Measurements from ENCODE around the gene BCR.

BCR gene

DNA sequence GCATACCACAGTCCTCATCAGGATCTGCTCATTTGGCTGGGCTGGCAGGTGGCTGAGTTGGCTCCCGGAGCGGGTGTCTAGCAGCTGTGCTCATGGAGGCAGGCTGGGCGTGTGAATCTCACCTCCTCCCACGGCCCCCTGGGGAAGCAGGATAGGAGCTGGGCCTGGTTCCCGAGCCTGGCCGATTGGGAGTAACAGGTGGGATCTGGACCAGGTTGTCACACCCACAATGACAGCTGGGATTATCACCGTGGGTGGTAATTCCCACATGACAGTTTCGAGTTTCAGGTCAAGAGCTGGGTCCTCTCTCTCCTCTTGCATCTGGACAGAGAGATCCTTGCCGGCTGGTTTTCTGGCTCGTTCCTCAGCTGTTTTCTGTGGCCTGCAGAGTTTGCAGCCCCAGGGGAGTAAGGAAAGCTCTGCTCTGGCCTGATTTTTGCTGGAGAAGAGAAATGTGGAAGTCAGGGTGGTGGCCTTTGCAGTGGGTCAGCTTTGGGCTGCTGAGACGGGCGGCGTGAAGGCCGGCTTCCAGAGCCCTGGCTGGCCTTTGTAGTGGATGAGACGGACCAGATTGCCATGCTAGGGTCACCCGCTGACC lies 57.0 kb downstream of the BCR start:
- H3K4me1 ChIP-seq (ENCODE audit: insufficient read depth, low read length): peaks cover 27% of the 10 kb centered on the region
- no peaks in the 10 kb centered on the region for H3K36me3 ChIP-seq (ENCODE audit: insufficient read depth, low read length)
- H3K9me3 ChIP-seq (ENCODE audit: control insufficient read depth, insufficient read depth, low read length): no peaks in the 10 kb centered on the region
- no peak overlapping the region for H3K9ac ChIP-seq (ENCODE audit: low read depth, low read length)

- H3K36me3 ChIP-seq (ENCODE audit: insufficient read depth, low read length): no peaks in the 10 kb centered on the region
- no peak overlapping the region for H3K9ac ChIP-seq (ENCODE audit: low read depth, low read length)
- H3K9me3 ChIP-seq (ENCODE audit: control insufficient read depth, insufficient read depth, low read length): no peaks in the 10 kb centered on the region
- peaks cover 27% of the 10 kb centered on the region for H3K4me1 ChIP-seq (ENCODE audit: insufficient read depth, low read length)
Observed at GRCh38 chr22:23237841-23238240, 57.5 kb downstream of the BCR start.

DNA sequence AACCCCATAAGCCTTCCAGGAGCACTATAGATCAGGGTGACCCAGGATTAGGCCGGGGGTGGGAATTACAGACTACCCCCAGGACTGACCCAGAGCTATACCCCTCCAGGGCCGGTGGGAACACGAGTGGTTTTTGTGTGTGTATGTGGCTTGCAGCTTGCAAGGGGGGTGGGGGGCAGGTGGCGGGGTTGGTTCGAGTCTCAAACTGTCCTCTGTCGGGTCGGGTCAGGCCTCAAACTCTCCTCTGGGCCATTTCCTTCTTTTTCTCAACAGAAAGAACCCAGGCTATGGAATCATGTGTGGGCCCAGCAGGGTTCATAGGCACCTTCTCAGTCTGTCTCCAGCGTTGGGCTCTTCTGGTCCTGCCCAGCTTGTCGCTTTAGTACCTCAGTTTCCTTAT lies 58.4 kb downstream of the BCR start:
- H3K36me3 ChIP-seq (ENCODE audit: insufficient read depth, low read length): no peaks in the 10 kb centered on the region
- no peak overlapping the region for H3K9ac ChIP-seq (ENCODE audit: low read depth, low read length)
- no peaks in the 10 kb centered on the region for H3K9me3 ChIP-seq (ENCODE audit: control insufficient read depth, insufficient read depth, low read length)
- peaks cover 33% of the 10 kb centered on the region for H3K4me1 ChIP-seq (ENCODE audit: insufficient read depth, low read length)

DNA sequence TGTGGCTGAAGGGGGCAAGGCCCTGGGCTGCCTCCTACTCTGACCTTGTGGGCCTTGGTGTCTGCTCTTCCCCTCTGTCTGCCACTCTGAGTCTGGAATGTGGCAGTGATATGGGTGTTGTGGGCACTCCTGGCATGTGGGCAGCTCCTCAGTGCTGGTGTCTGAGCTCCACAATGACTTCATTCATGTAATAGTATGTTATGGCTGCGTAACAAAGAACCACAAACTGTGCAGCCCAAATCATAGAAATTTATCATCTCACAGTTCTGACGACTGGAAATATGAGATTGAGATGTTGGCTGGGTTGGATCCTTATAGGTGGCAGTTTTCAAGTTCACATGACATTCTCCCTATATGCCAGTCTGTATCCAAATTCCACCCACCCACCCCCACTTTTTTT lies 59.1 kb downstream of the BCR start:
- Histone ChIP-seq H3K4me1 (ENCODE audit: insufficient read depth, low read length) (peaks cover 40% of the 10 kb centered on the region), H3K9ac (ENCODE audit: low read depth, low read length) (no peak overlapping the region), H3K9me3 (ENCODE audit: control insufficient read depth, insufficient read depth, low read length) (no peaks in the 10 kb centered on the region), H3K36me3 (ENCODE audit: insufficient read depth, low read length) (no peaks in the 10 kb centered on the region)

- H3K9me3 ChIP-seq (ENCODE audit: control insufficient read depth, insufficient read depth, low read length): no peaks in the 10 kb centered on the region
- H3K4me1 ChIP-seq (ENCODE audit: insufficient read depth, low read length): peaks cover 49% of the 10 kb centered on the region
- no peak overlapping the region; the same call in 1 of the 2 replicates for H3K9ac ChIP-seq (ENCODE audit: low read depth, low read length)
- no peaks in the 10 kb centered on the region for H3K36me3 ChIP-seq (ENCODE audit: insufficient read depth, low read length)
Observed at GRCh38 chr22:23240639-23241389, 60.5 kb downstream of the BCR start.

DNA sequence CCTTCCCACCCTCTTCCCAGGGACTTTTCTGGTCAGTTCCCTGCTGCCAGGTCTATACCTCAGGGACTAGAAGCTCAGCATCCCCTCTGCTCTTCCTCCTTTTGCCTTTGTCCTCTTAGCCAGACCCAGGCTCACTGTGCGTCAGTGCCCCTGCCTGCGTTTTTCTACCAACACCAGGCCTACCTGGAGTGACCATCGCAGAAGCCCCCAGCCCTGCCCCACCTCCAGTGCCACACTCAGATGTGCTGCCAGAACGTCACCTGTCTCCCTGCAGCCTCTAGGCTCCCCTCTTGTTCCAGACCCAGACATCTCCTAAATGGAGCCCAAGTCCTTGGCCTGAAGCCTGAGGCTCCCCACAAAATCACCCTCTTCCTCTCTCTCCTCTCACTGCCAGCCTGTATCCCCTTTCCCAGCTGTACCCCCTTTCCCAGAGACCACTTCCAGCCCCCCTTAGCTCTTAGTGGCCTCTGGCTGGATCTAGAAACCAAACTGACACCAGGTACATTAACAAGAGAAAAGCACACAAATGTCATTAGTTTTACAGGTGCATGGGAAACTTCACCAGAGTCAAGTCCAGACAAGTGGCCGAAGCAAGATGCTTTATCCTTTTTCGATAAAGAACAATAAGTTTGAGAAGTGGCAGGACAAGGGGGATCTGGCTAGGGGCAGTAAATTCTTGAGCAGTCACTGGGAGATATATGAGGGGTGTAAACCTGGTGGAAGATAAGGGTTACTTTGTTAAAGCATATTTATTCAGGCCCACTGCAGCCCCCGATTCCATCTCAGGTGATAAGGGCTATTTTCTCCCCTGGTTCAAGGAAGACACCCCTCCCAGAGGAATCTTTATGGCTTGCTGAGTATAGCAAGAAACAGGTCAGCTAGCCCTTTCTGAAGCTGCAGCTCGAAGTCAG lies 61.5 kb downstream of the BCR start:
- Histone ChIP-seq H3K9ac (ENCODE audit: low read depth, low read length) (peak overlapping the region; percentile 22; the same call in 1 of the 2 replicates), H3K9me3 (ENCODE audit: control insufficient read depth, insufficient read depth, low read length) (no peaks in the 10 kb centered on the region), H3K36me3 (ENCODE audit: insufficient read depth, low read length) (no peaks in the 10 kb centered on the region), H3K4me1 (ENCODE audit: insufficient read depth, low read length) (peaks cover 48% of the 10 kb centered on the region)

DNA sequence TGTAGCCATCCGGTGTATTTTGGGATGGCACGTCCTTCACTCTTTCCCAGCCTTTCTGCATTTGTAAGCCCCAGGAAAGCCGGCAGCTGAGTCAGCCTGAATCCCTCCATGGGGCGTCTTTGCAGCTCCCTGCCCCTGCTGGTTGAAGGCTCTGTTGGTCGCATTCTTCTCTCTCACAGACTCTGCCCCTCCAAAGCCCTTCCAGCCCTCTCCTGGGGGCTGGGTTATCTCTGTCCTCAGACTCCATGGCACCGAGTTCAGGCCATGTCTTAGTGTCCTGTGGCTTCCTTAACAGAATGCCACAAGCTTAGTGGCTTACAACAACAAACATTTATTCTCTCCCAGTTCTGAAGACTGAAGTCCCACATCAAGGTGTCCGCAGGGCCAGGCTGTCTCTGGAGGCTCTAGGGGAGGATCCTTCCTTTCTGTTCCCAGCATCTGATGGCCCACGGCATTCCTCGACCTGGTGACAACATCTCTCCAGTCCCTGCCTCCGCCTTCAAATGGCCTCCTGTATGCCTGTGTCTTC lies 62.2 kb downstream of the BCR start:
- Histone ChIP-seq H3K9ac (ENCODE audit: low read depth, low read length) (peak overlapping the region; percentile 41), H3K9me3 (ENCODE audit: control insufficient read depth, insufficient read depth, low read length) (no peaks in the 10 kb centered on the region), H3K36me3 (ENCODE audit: insufficient read depth, low read length) (no peaks in the 10 kb centered on the region), H3K4me1 (ENCODE audit: insufficient read depth, low read length) (peaks cover 41% of the 10 kb centered on the region)

DNA sequence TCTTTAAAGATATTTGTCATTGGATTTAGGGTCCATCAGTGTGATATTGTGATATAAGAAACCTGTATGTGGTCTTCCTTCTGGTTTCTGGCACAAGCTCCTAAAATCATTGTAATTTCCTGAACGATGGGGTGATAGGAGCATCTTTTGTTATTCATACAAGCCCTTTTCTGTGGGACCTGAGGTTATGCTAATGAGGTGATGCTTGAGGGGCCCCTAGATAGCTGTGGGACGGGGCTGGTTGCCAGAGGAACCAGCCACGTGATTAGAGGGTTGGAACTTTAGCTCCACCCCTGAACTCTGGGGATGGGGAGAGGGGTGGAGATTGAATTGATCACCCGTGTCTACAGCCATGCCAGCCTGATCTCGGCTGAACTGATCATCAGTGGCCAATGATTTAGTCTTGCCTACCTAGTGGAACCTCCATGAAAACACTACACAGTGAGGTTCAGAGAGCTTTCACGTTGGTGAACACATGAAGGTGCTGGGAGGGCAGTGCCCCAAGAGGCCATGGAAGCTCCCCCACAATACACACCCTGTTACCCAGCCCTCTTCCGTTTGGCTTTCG lies 62.8 kb downstream of the BCR start:
- H3K36me3 ChIP-seq (ENCODE audit: insufficient read depth, low read length): no peaks in the 10 kb centered on the region
- peaks cover 40% of the 10 kb centered on the region for H3K4me1 ChIP-seq (ENCODE audit: insufficient read depth, low read length)
- peak overlapping the region; percentile 41 for H3K9ac ChIP-seq (ENCODE audit: low read depth, low read length)
- no peaks in the 10 kb centered on the region for H3K9me3 ChIP-seq (ENCODE audit: control insufficient read depth, insufficient read depth, low read length)

DNA sequence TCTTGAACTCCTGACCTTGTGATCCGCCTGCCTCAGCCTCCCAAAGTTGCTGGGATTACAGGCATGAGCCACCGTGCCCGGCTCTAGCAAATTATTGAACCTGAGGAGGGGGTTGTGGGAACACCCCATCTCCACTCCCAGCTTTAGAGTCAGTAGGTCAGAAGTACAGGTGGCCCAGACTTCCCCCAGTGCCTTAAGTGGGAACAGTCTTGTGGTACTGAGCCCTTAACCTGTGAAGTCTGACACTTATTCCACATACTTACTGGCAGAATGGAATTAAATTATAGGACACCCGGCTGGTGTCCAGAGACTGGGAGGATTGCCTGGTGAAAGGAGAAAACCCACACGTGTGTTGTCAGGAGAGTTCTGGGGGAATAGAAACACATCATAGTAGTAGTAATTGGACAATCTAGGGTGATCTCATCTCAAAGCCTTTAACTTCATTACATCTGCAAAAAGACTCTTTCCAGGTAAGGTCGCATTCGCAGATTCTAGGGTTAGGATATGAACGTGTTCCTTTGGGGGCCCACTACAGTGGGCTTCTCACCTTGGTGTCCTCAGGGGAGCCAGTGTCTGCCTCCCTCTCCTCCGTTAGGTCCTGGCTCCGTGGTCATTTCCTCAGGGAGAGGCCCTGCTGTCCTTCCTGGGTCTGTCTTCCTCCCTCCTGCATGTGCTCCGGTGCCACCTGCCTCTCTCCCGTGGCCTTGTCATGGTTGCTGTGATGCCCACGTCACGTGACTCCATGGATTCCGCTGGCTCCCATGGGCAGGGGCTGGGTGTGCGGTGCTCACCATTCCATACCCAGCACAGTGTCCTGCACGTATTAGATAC lies 63.8 kb downstream of the BCR start:
- peaks cover 45% of the 10 kb centered on the region for H3K4me1 ChIP-seq (ENCODE audit: insufficient read depth, low read length)

GRCh38 chr22:23244690-23245044 lies 64.4 kb downstream of the BCR start:
- no peak overlapping the region for H3K9ac ChIP-seq (ENCODE audit: low read depth, low read length)
- H3K36me3 ChIP-seq (ENCODE audit: insufficient read depth, low read length): no peaks in the 10 kb centered on the region
- H3K4me1 ChIP-seq (ENCODE audit: insufficient read depth, low read length): peaks cover 48% of the 10 kb centered on the region
- no peaks in the 10 kb centered on the region for H3K9me3 ChIP-seq (ENCODE audit: control insufficient read depth, insufficient read depth, low read length)

More for the DNA sequence above, 63.8 kb downstream of the BCR start:
- Histone ChIP-seq H3K36me3 (ENCODE audit: insufficient read depth, low read length) (no peaks in the 10 kb centered on the region), H3K9me3 (ENCODE audit: control insufficient read depth, insufficient read depth, low read length) (no peaks in the 10 kb centered on the region), H3K9ac (ENCODE audit: low read depth, low read length) (no peak overlapping the region)

DNA sequence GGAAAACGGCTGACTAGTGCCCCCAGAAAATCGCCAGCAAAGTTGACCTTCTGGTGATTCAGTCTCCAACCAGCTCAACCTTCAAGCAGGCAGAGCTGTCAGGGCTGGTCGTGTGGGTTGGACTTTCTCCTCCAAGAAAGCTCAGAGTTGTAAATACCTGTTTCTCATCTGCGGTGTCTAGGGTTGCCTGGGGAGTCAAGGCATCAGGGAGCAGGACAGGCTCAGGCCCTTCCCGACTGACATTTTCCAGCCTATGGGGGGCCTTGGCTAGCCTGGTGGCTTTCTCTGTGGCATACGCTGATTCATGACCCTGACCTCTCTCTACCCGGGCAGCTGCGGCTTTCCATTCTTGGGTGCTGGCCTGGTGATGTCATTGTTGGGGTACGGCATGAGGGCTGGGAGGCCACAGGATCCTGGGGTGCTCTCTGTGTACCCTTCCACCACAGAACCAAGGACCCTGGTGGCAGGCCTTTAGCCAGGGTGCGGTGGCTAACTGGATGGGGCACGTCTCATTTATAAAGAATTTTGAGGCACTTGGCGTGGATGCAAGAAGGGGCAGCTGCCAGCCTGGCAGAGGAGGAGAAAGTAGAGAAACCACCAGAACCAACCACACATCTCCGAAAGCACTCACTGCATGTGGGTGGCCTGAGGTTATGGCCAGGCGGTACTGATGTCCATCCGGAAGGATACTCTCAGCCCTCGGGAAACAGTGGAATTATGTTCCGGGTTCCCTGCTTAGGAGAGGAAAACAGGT lies 64.9 kb downstream of the BCR start:
- H3K36me3 ChIP-seq (ENCODE audit: insufficient read depth, low read length): no peaks in the 10 kb centered on the region
- H3K4me1 ChIP-seq (ENCODE audit: insufficient read depth, low read length): peaks cover 54% of the 10 kb centered on the region
- no peak overlapping the region for H3K9ac ChIP-seq (ENCODE audit: low read depth, low read length)
- no peaks in the 10 kb centered on the region for H3K9me3 ChIP-seq (ENCODE audit: control insufficient read depth, insufficient read depth, low read length)

- no peaks in the 10 kb centered on the region for H3K9me3 ChIP-seq (ENCODE audit: control insufficient read depth, insufficient read depth, low read length)
- no peak overlapping the region for H3K9ac ChIP-seq (ENCODE audit: low read depth, low read length)
- no peaks in the 10 kb centered on the region for H3K36me3 ChIP-seq (ENCODE audit: insufficient read depth, low read length)
- H3K4me1 ChIP-seq (ENCODE audit: insufficient read depth, low read length): peaks cover 51% of the 10 kb centered on the region
Observed at GRCh38 chr22:23245799-23246136, 65.5 kb downstream of the BCR start.
